C4-2B (cell line): ENCODE data around the gene EPSTI1.

ENCODE experiments used
- ZFX ChIP-seq: fragments of 450-650 bp; IDR thresholded peaks from 2 replicates; pipeline ENCODE4 v1.6.1; 2017
- TF ChIP-seq, protein P1 (sequence below): fragments of 450-650 bp; conservative IDR thresholded peaks from 2 replicates; pipeline ENCODE4 v1.5.1; 2017; ENCODE audit warnings: mild to moderate bottlenecking

DNA sequence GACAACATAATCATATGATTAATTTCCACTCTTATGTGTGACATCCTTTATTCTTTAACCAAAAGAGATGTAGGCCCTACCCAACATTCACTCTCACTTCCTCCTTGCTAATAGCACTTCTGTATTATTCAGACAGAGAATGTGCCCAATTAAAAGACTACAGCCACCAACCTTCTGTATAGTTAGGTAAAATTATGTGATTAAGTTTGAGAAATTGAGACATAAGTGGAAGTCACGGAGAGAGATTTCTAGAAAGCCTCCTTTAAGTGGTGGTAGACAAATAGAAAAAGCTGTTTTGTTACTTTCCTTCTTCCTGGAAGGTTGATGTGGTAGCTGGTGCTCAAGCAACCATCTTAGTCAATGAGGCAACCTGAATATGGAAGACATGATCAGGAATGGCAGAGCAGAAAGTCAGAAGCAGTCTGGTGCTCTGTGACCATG lies 14.8 kb downstream of the EPSTI1 start:
- TF ChIP-seq, protein P1, sequence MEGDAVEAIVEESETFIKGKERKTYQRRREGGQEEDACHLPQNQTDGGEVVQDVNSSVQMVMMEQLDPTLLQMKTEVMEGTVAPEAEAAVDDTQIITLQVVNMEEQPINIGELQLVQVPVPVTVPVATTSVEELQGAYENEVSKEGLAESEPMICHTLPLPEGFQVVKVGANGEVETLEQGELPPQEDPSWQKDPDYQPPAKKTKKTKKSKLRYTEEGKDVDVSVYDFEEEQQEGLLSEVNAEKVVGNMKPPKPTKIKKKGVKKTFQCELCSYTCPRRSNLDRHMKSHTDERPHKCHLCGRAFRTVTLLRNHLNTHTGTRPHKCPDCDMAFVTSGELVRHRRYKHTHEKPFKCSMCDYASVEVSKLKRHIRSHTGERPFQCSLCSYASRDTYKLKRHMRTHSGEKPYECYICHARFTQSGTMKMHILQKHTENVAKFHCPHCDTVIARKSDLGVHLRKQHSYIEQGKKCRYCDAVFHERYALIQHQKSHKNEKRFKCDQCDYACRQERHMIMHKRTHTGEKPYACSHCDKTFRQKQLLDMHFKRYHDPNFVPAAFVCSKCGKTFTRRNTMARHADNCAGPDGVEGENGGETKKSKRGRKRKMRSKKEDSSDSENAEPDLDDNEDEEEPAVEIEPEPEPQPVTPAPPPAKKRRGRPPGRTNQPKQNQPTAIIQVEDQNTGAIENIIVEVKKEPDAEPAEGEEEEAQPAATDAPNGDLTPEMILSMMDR: no peak
- TF ChIP-seq ZFX: no peak
